H1 (cell line): ENCODE results near the gene DGCR6.

Source experiments
- ASH2L ChIP-seq: fragments of 200-600, 300-600 bp; sonication (generic); IDR thresholded peaks from one replicate; pipeline ENCODE4 v1.7.1; 2017; ENCODE audit warnings: low read length
- CBX5 ChIP-seq: fragments of 300-800, 300-1000 bp; sonication (generic); IDR thresholded peaks from 2 replicates; pipeline ENCODE4 v1.7.1; 2016; ENCODE audit warnings: antibody characterized with exemption, low read length, low read depth
- CEBPB ChIP-seq: IDR thresholded peaks from 2 replicates; pipeline ENCODE4 v1.6.1; 2012; ENCODE audit warnings: low read depth, low read length
- CHD2 ChIP-seq: IDR thresholded peaks from 2 replicates; pipeline ENCODE4 v1.6.1; 2012; ENCODE audit warnings: low read length, improper control_type of control experiment
- EZH2 ChIP-seq: fragments of 200-600 bp; sonication (generic); IDR thresholded peaks from 2 replicates; pipeline ENCODE4 v1.7.1; 2012; ENCODE audit warnings: low read depth, mild to moderate bottlenecking, moderate library complexity, low read length, inconsistent platforms; ENCODE audit not compliant: severe bottlenecking
- MAFK ChIP-seq: IDR thresholded peaks from 2 replicates; pipeline ENCODE4 v1.6.1; 2012; ENCODE audit warnings: low read depth, mild to moderate bottlenecking, improper control_type of control experiment, low read length
- NRF1 ChIP-seq: IDR thresholded peaks from 2 replicates; pipeline ENCODE4 v1.6.1; 2011; ENCODE audit warnings: mild to moderate bottlenecking, low read depth, low read length, improper control_type of control experiment
- TAF1 ChIP-seq: IDR thresholded peaks from 2 replicates; pipeline ENCODE4 v1.6.1; 2011; ENCODE audit warnings: mild to moderate bottlenecking, low read depth, low read length
- TEAD4 ChIP-seq: IDR thresholded peaks from 2 replicates; pipeline ENCODE4 v1.6.1; 2012; ENCODE audit warnings: low read depth, low read length, inconsistent platforms, mixed read lengths
- TF ChIP-seq, protein P1 (sequence below): IDR thresholded peaks from 2 replicates; pipeline ENCODE4 v1.6.1; 2012; ENCODE audit warnings: inconsistent platforms
- TF ChIP-seq, protein P2 (sequence below), 3 experiments: IDR thresholded peaks; 1 replicate in 2 of 3; 2 replicates in 1 of 3; pipeline versions ENCODE4 v1.5.1 to v1.6.1; 2011; ENCODE audit warnings: low read length in 3 of 3, mild to moderate bottlenecking in 3 of 3, inconsistent platforms in 2 of 3, low read depth in 1 of 3, moderate library complexity in 1 of 3; ENCODE audit not compliant: insufficient read depth in 1 of 3; ENCODE audit errors: control extremely low read depth in 1 of 3
- TF ChIP-seq, protein P3 (sequence below): IDR thresholded peaks from 2 replicates; pipeline ENCODE4 v1.6.1; 2011; ENCODE audit warnings: low read length, improper control_type of control experiment

DNA sequence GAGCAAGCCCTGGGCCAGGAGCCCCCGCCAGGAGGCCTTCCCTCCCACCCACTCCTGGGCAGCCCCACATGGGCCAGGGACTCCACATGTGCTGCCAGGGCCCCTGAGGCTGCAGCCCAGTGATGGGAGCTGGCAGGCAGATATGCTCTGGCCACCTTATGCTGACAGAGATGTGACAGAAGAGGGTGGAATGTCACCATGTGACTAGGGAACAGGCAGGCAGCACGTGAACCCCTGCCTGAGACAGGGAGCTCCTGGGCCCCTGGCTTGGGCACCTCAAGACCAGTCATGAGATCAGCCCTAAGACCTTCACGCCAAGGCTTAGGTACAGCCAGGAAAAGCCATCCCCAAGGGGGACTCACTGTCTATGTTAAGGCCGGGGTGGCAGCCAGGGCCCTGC lies 20.9 kb downstream of the DGCR6 start:
- TF ChIP-seq, protein P1, sequence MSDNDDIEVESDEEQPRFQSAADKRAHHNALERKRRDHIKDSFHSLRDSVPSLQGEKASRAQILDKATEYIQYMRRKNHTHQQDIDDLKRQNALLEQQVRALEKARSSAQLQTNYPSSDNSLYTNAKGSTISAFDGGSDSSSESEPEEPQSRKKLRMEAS, result no peak
- TF ChIP-seq MAFK (no peak), TEAD4 (no peak), CBX5 (no peak), NRF1 (no peak), ASH2L (no peak), CHD2 (no peak), CEBPB (no peak), EZH2 (no peak), TAF1 (no peak)
- TF ChIP-seq, protein P2, sequence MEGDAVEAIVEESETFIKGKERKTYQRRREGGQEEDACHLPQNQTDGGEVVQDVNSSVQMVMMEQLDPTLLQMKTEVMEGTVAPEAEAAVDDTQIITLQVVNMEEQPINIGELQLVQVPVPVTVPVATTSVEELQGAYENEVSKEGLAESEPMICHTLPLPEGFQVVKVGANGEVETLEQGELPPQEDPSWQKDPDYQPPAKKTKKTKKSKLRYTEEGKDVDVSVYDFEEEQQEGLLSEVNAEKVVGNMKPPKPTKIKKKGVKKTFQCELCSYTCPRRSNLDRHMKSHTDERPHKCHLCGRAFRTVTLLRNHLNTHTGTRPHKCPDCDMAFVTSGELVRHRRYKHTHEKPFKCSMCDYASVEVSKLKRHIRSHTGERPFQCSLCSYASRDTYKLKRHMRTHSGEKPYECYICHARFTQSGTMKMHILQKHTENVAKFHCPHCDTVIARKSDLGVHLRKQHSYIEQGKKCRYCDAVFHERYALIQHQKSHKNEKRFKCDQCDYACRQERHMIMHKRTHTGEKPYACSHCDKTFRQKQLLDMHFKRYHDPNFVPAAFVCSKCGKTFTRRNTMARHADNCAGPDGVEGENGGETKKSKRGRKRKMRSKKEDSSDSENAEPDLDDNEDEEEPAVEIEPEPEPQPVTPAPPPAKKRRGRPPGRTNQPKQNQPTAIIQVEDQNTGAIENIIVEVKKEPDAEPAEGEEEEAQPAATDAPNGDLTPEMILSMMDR (IDR thresholded peaks at IDR 0.05; ENCODE audit: control extremely low read depth in 1 of 3, insufficient read depth in 1 of 3, low read depth in 1 of 3, low read length in 3 of 3), result no peak
- TF ChIP-seq, protein P3, sequence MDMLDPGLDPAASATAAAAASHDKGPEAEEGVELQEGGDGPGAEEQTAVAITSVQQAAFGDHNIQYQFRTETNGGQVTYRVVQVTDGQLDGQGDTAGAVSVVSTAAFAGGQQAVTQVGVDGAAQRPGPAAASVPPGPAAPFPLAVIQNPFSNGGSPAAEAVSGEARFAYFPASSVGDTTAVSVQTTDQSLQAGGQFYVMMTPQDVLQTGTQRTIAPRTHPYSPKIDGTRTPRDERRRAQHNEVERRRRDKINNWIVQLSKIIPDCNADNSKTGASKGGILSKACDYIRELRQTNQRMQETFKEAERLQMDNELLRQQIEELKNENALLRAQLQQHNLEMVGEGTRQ, result no peak
